BLaER1 treated with 17β-estradiol and CSF1 and Interleukin-3, amounts not matched to agents 10 nM and 100 nM (cell line): ENCODE data around the gene CD40LG.

ENCODE experiments used
- H3K27ac ChIP-seq, 11 experiments: shearing (Covaris generic); formaldehyde crosslinking; 2 replicates each; pipeline ENCODE4 v1.8.1; 2022
- H3K27me3 ChIP-seq, 11 experiments: shearing (Covaris generic); formaldehyde crosslinking; 2 replicates each; pipeline ENCODE4 v1.8.1; 2022
- H3K36me3 ChIP-seq, 11 experiments: shearing (Covaris generic); formaldehyde crosslinking; 2 replicates each; pipeline ENCODE4 v1.8.1; 2022
- H3K4me1 ChIP-seq, 10 experiments: shearing (Covaris generic); formaldehyde crosslinking; 2 replicates each; pipeline ENCODE4 v1.8.1; 2022
- H3K4me2 ChIP-seq, 11 experiments: shearing (Covaris generic); formaldehyde crosslinking; 2 replicates each; pipeline ENCODE4 v1.8.1; 2022
- H3K4me3 ChIP-seq, 10 experiments: shearing (Covaris generic); formaldehyde crosslinking; 2 replicates each; pipeline ENCODE4 v1.8.1; 2022
- H3K9ac ChIP-seq, 11 experiments: shearing (Covaris generic); formaldehyde crosslinking; 2 replicates each; pipeline ENCODE4 v1.8.1; 2022
- H3K9me3 ChIP-seq, 11 experiments: shearing (Covaris generic); formaldehyde crosslinking; replicated peaks in 1 of 11; 2 replicates each; pipeline ENCODE4 v1.8.1; 2022
- H4K20me1 ChIP-seq, 11 experiments: shearing (Covaris generic); formaldehyde crosslinking; 2 replicates each; pipeline ENCODE4 v1.8.1; 2022
- Cebpa-rat ChIP-seq, 11 experiments: shearing (Covaris generic); IDR thresholded peaks; 2 replicates each; pipeline ENCODE4 v1.8.1; 2022

CD40LG gene

GRCh38 chrX:136636121-136636520 lies 11.8 kb upstream of the CD40LG start:
- no peak overlapping the region for H3K27ac ChIP-seq
- H3K4me1 ChIP-seq = peaks cover 21 to 35% (median 28%) of the 10 kb centered on the region in 10 experiments
- peak overlapping the region in 4 of 11 experiments; percentile 30 to 37 (median 32); a peak in 7 of 22 replicates for H3K4me2 ChIP-seq
- TF ChIP-seq Cebpa-rat (IDR thresholded peaks at IDR 0.05) = no peak
- no peaks in the 10 kb centered on the region for H3K36me3 ChIP-seq
- H3K27me3 ChIP-seq = peaks cover 87 to 100% (median 99%) of the 10 kb centered on the region in 11 experiments
- H3K9me3 ChIP-seq = no peaks in the 10 kb centered on the region; a peak in 1 of 22 replicates
- H3K9ac ChIP-seq = no peak overlapping the region
- H3K4me3 ChIP-seq = no peak overlapping the region
- no peaks in the 10 kb centered on the region; a peak in 1 of 22 replicates for H4K20me1 ChIP-seq

- Histone ChIP-seq H3K4me2 (peak overlapping the region; percentile 41 to 79 (median 60)), H3K4me3 (no peak overlapping the region), H3K36me3 (no peaks in the 10 kb centered on the region), H3K27me3 (peaks cover 69 to 100% (median 94%) of the 10 kb centered on the region in 11 experiments), H3K27ac (peak overlapping the region in 5 of 11 experiments; percentile 14 to 56 (median 38); a peak in 8 of 22 replicates), H3K4me1 (peaks cover 31 to 46% (median 36%) of the 10 kb centered on the region in 10 experiments), H3K9ac (peak overlapping the region in 1 of 11 experiments; percentile 21; a peak in 1 of 22 replicates), H3K9me3 (no peaks in the 10 kb centered on the region; a peak in 1 of 22 replicates), H4K20me1 (no peaks in the 10 kb centered on the region; a peak in 2 of 22 replicates)
- 0 out of 22 replicates have a peak, but pooled peaks of 1 of the 11 experiments have one; percentile 13 for TF ChIP-seq Cebpa-rat (IDR thresholded peaks at IDR 0.05)
Observed at GRCh38 chrX:136639506-136640176, 8.3 kb upstream of the CD40LG start.

GRCh38 chrX:136643243-136643642 lies 4.7 kb upstream of the CD40LG start:
- Histone ChIP-seq H4K20me1 (no peaks in the 10 kb centered on the region; a peak in 2 of 22 replicates), H3K9ac (no peak overlapping the region), H3K4me3 (no peak overlapping the region), H3K4me1 (peaks cover 18 to 28% (median 24%) of the 10 kb centered on the region in 10 experiments), H3K36me3 (no peaks in the 10 kb centered on the region), H3K27ac (peak overlapping the region in 3 of 11 experiments; percentile 8 to 22 (median 11); a peak in 3 of 22 replicates), H3K4me2 (peak overlapping the region in 10 of 11 experiments; percentile 8 to 54 (median 40); a peak in 17 of 22 replicates), H3K27me3 (peaks cover 65 to 100% (median 94%) of the 10 kb centered on the region in 11 experiments), H3K9me3 (peaks cover 0 to 16% (median 6%) of the 10 kb centered on the region in 11 experiments; a peak in 8 of 22 replicates)
- TF ChIP-seq Cebpa-rat (IDR thresholded peaks at IDR 0.05) = no peak

- Histone ChIP-seq H3K4me1 (peaks cover 8 to 13% (median 10%) of the 10 kb centered on the region in 10 experiments; a peak in 17 of 20 replicates), H4K20me1 (no peaks in the 10 kb centered on the region; a peak in 2 of 22 replicates), H3K9ac (no peak overlapping the region), H3K27ac (no peak overlapping the region), H3K4me3 (no peak overlapping the region), H3K36me3 (no peaks in the 10 kb centered on the region), H3K27me3 (peaks cover 83 to 100% (median 96%) of the 10 kb centered on the region in 11 experiments), H3K9me3 (peaks cover 0 to 16% (median 6%) of the 10 kb centered on the region in 11 experiments; a peak in 8 of 22 replicates), H3K4me2 (no peak overlapping the region)
- no peak for TF ChIP-seq Cebpa-rat (IDR thresholded peaks at IDR 0.05)
Observed at GRCh38 chrX:136646602-136647239, 1.2 kb upstream of the CD40LG start.

GRCh38 chrX:136650811-136651210 lies 2.9 kb downstream of the CD40LG start:
- H3K9me3 ChIP-seq = peaks cover 0 to 16% (median 6%) of the 10 kb centered on the region in 11 experiments; a peak in 8 of 22 replicates
- no peaks in the 10 kb centered on the region; a peak in 1 of 22 replicates for H4K20me1 ChIP-seq
- no peak overlapping the region for H3K4me2 ChIP-seq
- H3K27me3 ChIP-seq = peaks cover 93 to 100% (median 99%) of the 10 kb centered on the region in 11 experiments
- no peak overlapping the region for H3K9ac ChIP-seq
- no peak for TF ChIP-seq Cebpa-rat (IDR thresholded peaks at IDR 0.05)
- no peaks in the 10 kb centered on the region for H3K36me3 ChIP-seq
- no peaks in the 10 kb centered on the region for H3K4me1 ChIP-seq
- H3K4me3 ChIP-seq = no peak overlapping the region
- no peak overlapping the region for H3K27ac ChIP-seq

- Histone ChIP-seq H3K27me3 (peaks cover 97 to 100% (median 99%) of the 10 kb centered on the region in 11 experiments), H3K4me3 (no peak overlapping the region), H3K4me2 (no peak overlapping the region), H3K9me3 (peaks cover 0 to 7% (median 0%) of the 10 kb centered on the region in 11 experiments; a peak in 3 of 22 replicates), H3K4me1 (peaks cover 0 to 5% (median 0%) of the 10 kb centered on the region in 10 experiments; a peak in 4 of 20 replicates), H4K20me1 (no peaks in the 10 kb centered on the region; a peak in 1 of 22 replicates), H3K27ac (no peak overlapping the region), H3K36me3 (no peaks in the 10 kb centered on the region), H3K9ac (no peak overlapping the region)
- no peak for TF ChIP-seq Cebpa-rat (IDR thresholded peaks at IDR 0.05)
Observed at GRCh38 chrX:136652822-136653723, 5.1 kb downstream of the CD40LG start.

- H3K27me3 ChIP-seq = peaks cover 99 to 100% (median 100%) of the 10 kb centered on the region in 11 experiments
- no peak overlapping the region for H3K4me3 ChIP-seq
- no peak overlapping the region for H3K27ac ChIP-seq
- H3K4me1 ChIP-seq = peaks cover 0 to 9% (median 0%) of the 10 kb centered on the region in 10 experiments; a peak in 4 of 20 replicates
- no peak for TF ChIP-seq Cebpa-rat (IDR thresholded peaks at IDR 0.05)
- H4K20me1 ChIP-seq = no peaks in the 10 kb centered on the region
- H3K4me2 ChIP-seq = no peak overlapping the region
- no peaks in the 10 kb centered on the region for H3K36me3 ChIP-seq
- H3K9ac ChIP-seq = no peak overlapping the region
- peaks cover 0 to 7% (median 0%) of the 10 kb centered on the region in 11 experiments; a peak in 3 of 22 replicates for H3K9me3 ChIP-seq
Observed at GRCh38 chrX:136656361-136656964, 8.5 kb downstream of the CD40LG start.

- no peak for TF ChIP-seq Cebpa-rat (IDR thresholded peaks at IDR 0.05)
- Histone ChIP-seq H3K27me3 (peaks cover 95 to 99% (median 98%) of the 10 kb centered on the region in 11 experiments), H3K9me3 (peaks cover 0 to 7% (median 0%) of the 10 kb centered on the region in 11 experiments; a peak in 3 of 22 replicates), H3K4me3 (no peak overlapping the region), H3K4me2 (peak overlapping the region in 6 of 11 experiments; percentile 19 to 55 (median 30); a peak in 10 of 22 replicates), H4K20me1 (no peaks in the 10 kb centered on the region), H3K4me1 (peaks cover 0 to 9% (median 0%) of the 10 kb centered on the region in 10 experiments; a peak in 4 of 20 replicates), H3K27ac (no peak overlapping the region), H3K36me3 (no peaks in the 10 kb centered on the region), H3K9ac (no peak overlapping the region)
Observed at GRCh38 chrX:136658151-136658550, 10.2 kb downstream of the CD40LG start.
